ENCODE data around the gene SZRD1. TPM values are rescaled to one million over a fixed set of nuclear protein-coding genes. Genes with fewer than 3 reads are reported as not detected.
A peak's percentile ranks its signal among the peaks of the same experiment; 100 is the strongest.

The SZRD1 gene
- total RNA-seq, 2 donors from 2014 or later, result 79.4 to 85.4 TPM

DNA sequence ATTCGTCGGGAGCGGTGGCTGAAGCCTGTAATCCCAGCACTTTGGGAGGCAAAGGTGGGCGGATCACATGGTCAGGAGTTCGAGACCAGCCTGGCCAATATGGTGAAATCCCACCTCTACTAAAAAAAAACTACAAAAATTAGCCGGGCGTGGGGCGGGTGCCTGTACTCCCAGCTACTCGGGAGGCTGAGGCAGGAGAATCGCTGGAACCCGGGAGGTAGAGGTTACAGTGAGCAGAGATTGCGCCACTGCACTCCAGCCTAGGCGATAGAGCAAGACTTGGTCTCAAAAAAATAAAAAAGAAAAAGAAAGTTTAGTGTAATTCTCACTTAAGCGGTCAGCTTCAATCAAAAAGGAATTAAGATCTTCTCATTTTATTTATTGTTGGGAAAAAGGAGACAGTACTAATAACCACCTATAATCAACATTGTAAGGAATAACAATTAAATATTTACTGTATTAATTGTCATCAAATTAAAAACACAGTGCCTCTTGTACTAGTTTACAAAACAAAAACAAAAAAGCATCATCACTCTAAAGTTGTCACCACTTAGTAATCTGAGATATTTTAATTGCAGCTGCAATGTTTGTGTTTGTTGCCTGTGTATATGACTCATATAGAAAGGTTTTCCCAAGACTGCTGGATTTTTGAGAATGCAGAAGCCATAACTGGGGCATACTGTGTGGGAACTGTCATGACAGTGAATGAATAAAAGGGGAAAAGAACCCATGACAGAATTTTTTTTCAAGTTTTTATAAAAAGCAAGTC is 18.4 kb upstream of the SZRD1 start:
- H3K4me1 ChIP-seq (ENCODE audit: control insufficient read depth in 1 of 2, low read depth in 2 of 2), result peaks cover 23 to 56% of the 10 kb centered on the region in 2 donors
- ATAC-seq (ENCODE audit: insufficient number of reproducible peaks, low FRiP score, low read depth), result no peak

DNA sequence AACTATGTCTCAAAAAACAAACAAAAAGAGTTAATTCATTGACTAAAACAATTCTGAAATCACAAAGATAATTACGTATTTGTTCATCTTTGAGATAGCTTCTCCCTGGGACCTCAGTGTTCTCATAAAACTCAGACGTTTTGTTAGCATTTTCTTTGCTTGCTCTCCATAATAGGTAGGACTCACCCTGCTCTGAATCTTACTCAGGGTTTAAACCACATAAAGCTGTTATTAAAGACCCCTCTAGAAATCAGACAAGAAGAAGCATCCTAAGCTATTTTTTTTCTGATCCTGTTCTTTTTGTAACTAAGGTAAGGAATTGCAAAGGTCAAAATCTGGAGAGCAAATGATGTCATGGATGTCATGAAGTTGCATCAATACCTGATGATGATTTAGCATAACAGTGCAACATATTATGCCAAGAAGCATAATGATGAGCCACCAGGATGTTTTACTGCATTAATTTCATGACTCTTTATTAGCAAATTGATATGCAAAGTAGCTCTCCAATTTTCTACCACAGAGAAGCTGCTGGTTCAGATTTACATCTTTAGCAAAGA is 17.1 kb upstream of the SZRD1 start:
- Histone ChIP-seq H3K9me3 (no peaks in the 10 kb centered on the region), H3K4me3 (peak overlapping the region; percentile 99), H3K27me3 (replicated peaks; ENCODE audit: insufficient read depth) (no peaks in the 10 kb centered on the region), H3K4me1 (ENCODE audit: control insufficient read depth in 1 of 2, low read depth in 2 of 2) (peaks cover 23 to 53% of the 10 kb centered on the region in 2 donors), H3K27ac (peak overlapping the region; percentile 85 to 97), H3K36me3 (no peaks in the 10 kb centered on the region)
- no peak for ATAC-seq (ENCODE audit: insufficient number of reproducible peaks, low FRiP score, low read depth)
- no peak for DNase-seq (ENCODE audit: low spot score)
- TF ChIP-seq, protein P1, sequence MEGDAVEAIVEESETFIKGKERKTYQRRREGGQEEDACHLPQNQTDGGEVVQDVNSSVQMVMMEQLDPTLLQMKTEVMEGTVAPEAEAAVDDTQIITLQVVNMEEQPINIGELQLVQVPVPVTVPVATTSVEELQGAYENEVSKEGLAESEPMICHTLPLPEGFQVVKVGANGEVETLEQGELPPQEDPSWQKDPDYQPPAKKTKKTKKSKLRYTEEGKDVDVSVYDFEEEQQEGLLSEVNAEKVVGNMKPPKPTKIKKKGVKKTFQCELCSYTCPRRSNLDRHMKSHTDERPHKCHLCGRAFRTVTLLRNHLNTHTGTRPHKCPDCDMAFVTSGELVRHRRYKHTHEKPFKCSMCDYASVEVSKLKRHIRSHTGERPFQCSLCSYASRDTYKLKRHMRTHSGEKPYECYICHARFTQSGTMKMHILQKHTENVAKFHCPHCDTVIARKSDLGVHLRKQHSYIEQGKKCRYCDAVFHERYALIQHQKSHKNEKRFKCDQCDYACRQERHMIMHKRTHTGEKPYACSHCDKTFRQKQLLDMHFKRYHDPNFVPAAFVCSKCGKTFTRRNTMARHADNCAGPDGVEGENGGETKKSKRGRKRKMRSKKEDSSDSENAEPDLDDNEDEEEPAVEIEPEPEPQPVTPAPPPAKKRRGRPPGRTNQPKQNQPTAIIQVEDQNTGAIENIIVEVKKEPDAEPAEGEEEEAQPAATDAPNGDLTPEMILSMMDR (IDR thresholded peaks at IDR 0.05), result no peak

More for the DNA sequence above, 18.4 kb upstream of the SZRD1 start:
- no peaks in the 10 kb centered on the region for H3K36me3 ChIP-seq
- TF ChIP-seq, protein P1 (IDR thresholded peaks at IDR 0.05), result no peak
- no peak for DNase-seq (ENCODE audit: low spot score)
- H3K27ac ChIP-seq, result peak overlapping the region in 1 of 2 donors; percentile 97
- H3K27me3 ChIP-seq (replicated peaks; ENCODE audit: insufficient read depth), result no peaks in the 10 kb centered on the region
- H3K4me3 ChIP-seq, result peak overlapping the region; percentile 99
- no peaks in the 10 kb centered on the region for H3K9me3 ChIP-seq

DNA sequence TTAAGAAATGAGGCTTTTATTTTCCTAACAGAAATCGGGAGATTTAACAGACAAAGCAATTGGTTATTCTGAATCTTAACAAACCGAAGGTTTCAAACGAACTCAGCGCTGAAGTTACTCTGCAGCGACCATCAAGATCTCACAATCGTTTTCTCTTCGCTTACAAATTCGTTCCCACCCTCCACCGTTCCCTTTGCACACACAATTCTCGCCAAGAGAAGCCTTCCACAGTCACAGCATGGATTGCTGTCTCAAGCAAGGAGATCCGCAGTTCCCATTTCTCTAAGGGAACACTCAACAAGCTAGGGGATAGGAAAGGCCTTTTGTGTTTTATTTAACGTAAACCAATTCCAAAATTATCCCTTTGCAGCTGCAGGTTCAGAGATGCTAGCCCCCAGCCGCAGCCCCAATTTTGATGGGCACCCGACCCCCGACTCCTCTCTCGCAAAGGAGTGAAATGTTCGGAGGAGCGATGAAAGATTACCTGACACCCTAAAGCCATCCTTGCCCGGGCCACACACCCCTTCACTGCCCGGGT is 15.5 kb upstream of the SZRD1 start:
- H3K36me3 ChIP-seq, result no peaks in the 10 kb centered on the region
- peak overlapping the region; percentile 85 to 97 for H3K27ac ChIP-seq
- DNase-seq (ENCODE audit: low spot score) (no peak), ATAC-seq (ENCODE audit: insufficient number of reproducible peaks, low FRiP score, low read depth) (no peak)
- H3K4me3 ChIP-seq, result peak overlapping the region; percentile 99
- no peaks in the 10 kb centered on the region for H3K27me3 ChIP-seq (replicated peaks; ENCODE audit: insufficient read depth)
- H3K4me1 ChIP-seq (ENCODE audit: control insufficient read depth in 1 of 2, low read depth in 2 of 2), result peaks cover 19 to 45% of the 10 kb centered on the region in 2 donors
- no peaks in the 10 kb centered on the region for H3K9me3 ChIP-seq
- TF ChIP-seq, protein P1 (IDR thresholded peaks at IDR 0.05), result no peak

DNA sequence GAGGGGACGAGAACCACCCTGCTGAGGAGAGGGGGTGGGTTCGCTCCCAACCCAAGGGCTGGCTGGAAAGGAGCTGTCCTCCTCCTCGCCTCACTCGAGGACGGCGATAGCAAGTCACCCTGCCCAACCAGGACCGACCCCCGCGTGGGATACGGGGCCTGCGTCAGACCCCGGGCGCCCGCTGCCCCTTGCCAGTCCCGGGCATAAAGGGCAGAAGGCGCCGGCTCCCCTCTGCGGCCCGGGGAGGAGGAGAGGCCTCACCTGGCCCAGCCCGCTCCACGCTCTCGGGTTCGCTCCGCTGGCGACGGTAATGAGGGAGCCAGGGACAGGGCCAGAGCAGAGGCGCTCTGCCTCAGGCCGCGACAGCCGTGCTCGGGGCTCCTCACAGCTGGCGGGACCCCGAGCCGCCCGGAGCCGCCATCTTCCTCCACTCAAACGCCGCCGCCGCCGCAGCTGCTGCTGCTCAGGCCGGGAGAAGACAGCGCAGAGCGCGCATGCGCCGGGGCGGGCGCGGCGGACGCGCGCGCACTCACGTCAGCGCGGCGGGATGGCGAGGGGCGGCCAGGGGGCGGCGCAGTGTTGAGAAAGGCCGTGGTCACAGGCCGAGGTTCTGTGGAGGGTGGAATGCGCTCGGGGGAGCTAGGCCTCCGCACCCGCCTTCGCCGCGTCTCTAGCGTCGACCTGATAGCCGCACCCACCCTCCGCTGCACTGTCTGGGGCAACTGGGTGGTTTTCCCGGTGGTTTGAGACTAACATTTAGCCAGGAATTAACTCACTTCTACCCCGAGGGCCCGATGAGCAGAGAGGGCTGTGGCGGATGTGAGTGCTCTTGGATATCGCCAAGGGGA is 14.8 kb upstream of the SZRD1 start, which contains the start of gene FBXO42:
Gene FBXO42, minus strand, starts transcription at position 487 of the 848 bp plus-strand sequence. CDS start 37,062 bp downstream, outside the sequence.
- Histone ChIP-seq H3K27me3 (replicated peaks; ENCODE audit: insufficient read depth) (no peaks in the 10 kb centered on the region), H3K27ac (peak within 1 kb of the TSS; percentile 85 to 97), H3K4me1 (ENCODE audit: control insufficient read depth in 1 of 2, low read depth in 2 of 2) (peaks cover 19 to 40% of the 10 kb centered on the region in 2 donors), H3K36me3 (no peaks in the 10 kb centered on the region), H3K4me3 (peak within 1 kb of the TSS; percentile 99), H3K9me3 (no peaks in the 10 kb centered on the region)
- DNase-seq (ENCODE audit: low spot score), result peak; percentile 55
- peak; percentile 92 for ATAC-seq (ENCODE audit: insufficient number of reproducible peaks, low FRiP score, low read depth)
- TF ChIP-seq, protein P1 (IDR thresholded peaks at IDR 0.05), result peak; percentile 38

Measured in thoracic aorta (tissue), 2 donors.